ENCODE data around the gene FRAT2.

Gene FRAT2

GRCh38 chr10:97332591-97333350 is 1.8 kb downstream of the FRAT2 start:
- peak overlapping the region; percentile 96 for H3K27ac ChIP-seq
- TF ChIP-seq CTCF (conservative IDR thresholded peaks at IDR 0.05) (peak; percentile 30), ZFX (IDR thresholded peaks at IDR 0.05) (peak; percentile 36; the same call in 1 of the 2 replicates)

- TF ChIP-seq CTCF (conservative IDR thresholded peaks at IDR 0.05) = no peak
- no peak for TF ChIP-seq ZFX (IDR thresholded peaks at IDR 0.05)
- H3K27ac ChIP-seq = peak overlapping the region; percentile 96
Measured at GRCh38 chr10:97331153-97331703, 3.3 kb downstream of the FRAT2 start.

DNA sequence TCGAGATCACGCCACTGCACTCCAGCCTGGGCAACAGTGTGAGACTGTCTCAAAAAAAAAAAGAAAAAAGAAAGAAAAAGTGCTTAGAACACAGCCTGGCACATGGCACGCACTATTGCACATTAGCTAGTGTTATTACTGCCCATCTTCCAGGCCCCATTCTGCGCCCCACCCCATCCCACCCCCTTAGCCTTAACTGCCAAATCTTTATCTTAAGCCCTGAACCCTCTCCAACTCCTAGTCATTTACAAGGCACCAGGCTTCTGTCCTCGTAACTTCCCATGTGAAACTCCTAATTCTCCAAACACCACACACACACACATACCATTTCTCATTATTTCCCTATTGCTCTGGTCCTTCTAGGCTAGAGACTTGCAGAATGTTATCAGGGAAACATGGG is 4.8 kb downstream of the FRAT2 start:
- peak overlapping the region; percentile 83; the same call in 1 of the 2 replicates for H3K27ac ChIP-seq
- TF ChIP-seq ZFX (IDR thresholded peaks at IDR 0.05) (no peak), CTCF (conservative IDR thresholded peaks at IDR 0.05) (no peak)

GRCh38 chr10:97328646-97329453 is 5.7 kb downstream of the FRAT2 start:
- TF ChIP-seq ZFX (IDR thresholded peaks at IDR 0.05) = no peak
- no peak for TF ChIP-seq CTCF (conservative IDR thresholded peaks at IDR 0.05)
- H3K27ac ChIP-seq = peak overlapping the region; percentile 83

- no peak for TF ChIP-seq CTCF (conservative IDR thresholded peaks at IDR 0.05)
- TF ChIP-seq ZFX (IDR thresholded peaks at IDR 0.05) = peak; percentile 42; the same call in 1 of the 2 replicates
- peak overlapping the region; percentile 83 for H3K27ac ChIP-seq
Measured at GRCh38 chr10:97327348-97328294, 6.9 kb downstream of the FRAT2 start.

- H3K27ac ChIP-seq = peak overlapping the region; percentile 83; the same call in 1 of the 2 replicates
- TF ChIP-seq ZFX (IDR thresholded peaks at IDR 0.05) (no peak), CTCF (conservative IDR thresholded peaks at IDR 0.05) (no peak)
Measured at GRCh38 chr10:97325754-97326153, 8.8 kb downstream of the FRAT2 start.
